Neural cell (in vitro differentiated cells): ENCODE data around the gene COQ2.

Source experiments
- CTCF ChIP-seq: fragments of 450-650 bp; IDR thresholded peaks from 2 replicates; pipeline ENCODE4 v1.5.1; 2014; ENCODE audit warnings: antibody characterized with exemption, mild to moderate bottlenecking, moderate library complexity; ENCODE audit not compliant: poor library complexity, severe bottlenecking
- EP300 ChIP-seq: fragments of 450-650 bp; conservative IDR thresholded peaks from 2 replicates; pipeline ENCODE4 v1.6.1; 2014; ENCODE audit warnings: antibody characterized with exemption, mild to moderate bottlenecking, moderate library complexity; ENCODE audit not compliant: poor library complexity, severe bottlenecking
- EZH2 ChIP-seq: fragments of 200-600, 300-800 bp; shearing (Covaris generic), sonication (generic); IDR thresholded peaks from 2 replicates; pipeline ENCODE4 v1.6.1; 2014; ENCODE audit warnings: antibody characterized with exemption, low read length, borderline replicate concordance, mild to moderate bottlenecking; ENCODE audit not compliant: insufficient read depth, poor library complexity, severe bottlenecking
- RAD21 ChIP-seq: fragments of 450-650 bp; conservative IDR thresholded peaks from 2 replicates; pipeline ENCODE4 v1.6.1; 2014; ENCODE audit warnings: antibody characterized with exemption, mild to moderate bottlenecking, moderate library complexity
- REST ChIP-seq: IDR thresholded peaks from 2 replicates; pipeline ENCODE4 v1.6.1; 2012; ENCODE audit warnings: borderline replicate concordance
- SMC3 ChIP-seq: fragments of 450-650 bp; conservative IDR thresholded peaks from 2 replicates; pipeline ENCODE4 v1.6.1; 2014; ENCODE audit warnings: antibody characterized with exemption, mild to moderate bottlenecking, moderate library complexity; ENCODE audit not compliant: poor library complexity
- TAF1 ChIP-seq: IDR thresholded peaks from 2 replicates; pipeline ENCODE4 v1.6.1; 2012; ENCODE audit warnings: low read depth

- no peak for TF ChIP-seq CTCF
- no peak for TF ChIP-seq EP300
- TF ChIP-seq EZH2 = no peak
- TF ChIP-seq SMC3 = no peak
- TF ChIP-seq RAD21 = no peak
- TF ChIP-seq TAF1 = no peak
- TF ChIP-seq REST = no peak
These were observed 33.7 kb downstream of the COQ2 start for GRCh38 chr4:83250687-83251446.
